DMS 273 treated with DMSO at 0.1 percent for 48 hours (cell line): ENCODE results near the gene EHMT1.

Experiments
- DNase-seq: peaks from one replicate; lab custom pipeline; 2025; lab: John Stamatoyannopoulos, UW

Gene EHMT1

DNA sequence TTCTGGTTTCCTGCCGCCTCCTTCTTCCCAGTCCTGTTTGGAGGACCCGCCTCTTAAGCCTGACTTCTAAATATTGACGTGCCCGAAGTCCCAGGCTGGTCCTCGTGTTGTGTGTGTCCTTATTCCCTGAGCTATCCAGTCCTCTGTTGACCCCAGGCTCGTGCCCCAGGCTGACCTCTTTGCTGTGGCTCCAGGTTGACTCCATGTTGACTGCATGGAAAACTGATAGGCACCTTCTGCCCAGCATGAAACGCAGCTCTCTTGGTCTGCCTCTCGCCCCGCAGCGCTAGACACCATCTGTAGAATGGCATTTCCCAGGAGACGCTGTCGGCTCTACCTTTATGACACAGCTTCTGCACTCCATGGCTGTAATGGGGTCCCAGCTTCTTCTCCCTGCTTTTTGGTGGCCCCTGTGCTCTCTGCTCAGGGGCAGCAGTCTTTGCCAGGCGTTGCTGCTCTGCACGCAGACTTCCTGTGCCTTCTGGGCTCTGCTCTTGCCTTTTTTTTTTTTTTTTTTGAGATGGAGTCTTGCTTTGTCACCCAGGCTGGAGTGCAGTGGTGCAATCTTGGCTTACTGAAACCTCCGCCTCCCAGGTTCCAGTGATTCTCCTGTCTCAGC lies 28.4 kb downstream of the EHMT1 start:
- no peak for DNase-seq

DNA sequence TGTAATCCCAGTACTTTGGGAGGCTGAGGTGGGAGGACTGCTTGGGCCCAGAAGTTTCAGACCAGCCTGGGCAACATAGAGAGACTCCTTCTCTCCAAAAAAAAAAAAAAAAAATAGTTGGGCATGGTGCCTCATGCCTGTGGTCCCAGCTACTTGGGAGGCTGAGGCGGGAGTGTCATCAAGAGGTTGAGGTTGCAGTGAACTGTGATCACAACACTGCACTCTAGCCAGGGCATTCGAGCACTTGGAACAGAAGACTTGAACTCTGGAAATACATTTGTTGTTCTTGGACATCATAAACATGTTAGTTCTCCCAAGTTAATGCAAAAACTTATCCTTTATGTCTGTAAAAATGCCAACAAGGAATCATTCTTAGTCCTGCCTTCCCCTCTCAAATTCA lies 29.6 kb downstream of the EHMT1 start:
- no peak for DNase-seq

DNA sequence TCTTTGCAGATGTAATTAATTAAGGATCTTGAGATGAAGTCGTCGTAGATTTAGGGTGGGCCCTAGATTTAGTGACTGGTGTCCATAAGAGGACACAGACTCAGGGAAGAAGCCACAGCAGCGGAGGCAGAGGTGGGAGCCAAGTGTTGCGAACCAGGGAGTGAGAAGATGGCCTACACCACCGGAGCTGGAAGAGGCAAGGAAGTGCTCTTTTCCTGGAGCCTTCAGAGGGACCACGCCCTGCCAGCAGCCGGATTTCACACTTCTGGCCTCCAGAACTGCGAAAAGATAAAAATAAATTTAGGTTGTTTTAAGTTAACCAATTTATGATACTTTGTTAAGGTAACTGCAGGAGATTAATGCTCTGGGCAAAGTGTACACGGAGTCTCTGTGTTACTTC lies 30.7 kb downstream of the EHMT1 start:
- DNase-seq: no peak

DNA sequence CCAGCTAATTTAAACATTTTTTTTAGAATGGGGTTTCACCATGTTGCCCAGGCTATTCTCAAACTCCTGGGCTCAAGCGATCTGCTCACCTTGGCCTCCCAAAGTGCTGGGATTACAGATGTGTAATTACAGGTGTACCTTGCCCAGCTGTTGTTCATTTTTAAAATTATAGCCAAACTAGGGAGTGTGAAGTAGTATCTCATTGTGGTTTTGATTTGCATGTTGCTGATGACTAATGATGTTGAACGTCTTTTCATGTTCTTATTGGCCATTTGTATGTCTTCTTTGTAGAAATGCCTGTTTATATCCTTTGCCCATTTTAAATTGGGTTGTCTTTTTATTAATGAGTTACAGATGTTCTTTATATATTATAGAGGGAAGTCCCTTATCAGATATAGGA lies 31.5 kb downstream of the EHMT1 start:
- no peak for DNase-seq

DNA sequence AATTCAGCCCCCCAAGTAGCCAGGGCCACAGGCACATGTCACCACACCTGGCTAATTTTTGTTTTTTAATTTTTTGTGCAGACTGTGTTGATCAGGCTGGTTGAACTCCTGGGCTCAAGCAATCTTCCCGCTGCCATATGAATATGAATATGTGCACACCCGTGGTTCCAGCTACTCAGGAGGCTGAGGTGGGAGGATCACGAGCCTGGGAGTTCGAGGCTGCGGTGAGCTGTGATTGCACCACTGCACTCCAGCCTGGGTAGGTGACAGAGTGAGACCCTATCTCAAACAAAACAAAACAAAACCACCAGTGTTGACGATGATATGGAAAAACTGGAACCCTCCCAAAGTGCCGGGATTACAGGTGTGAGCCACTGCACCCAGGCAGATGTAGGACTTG lies 32.0 kb downstream of the EHMT1 start:
- no peak for DNase-seq

DNA sequence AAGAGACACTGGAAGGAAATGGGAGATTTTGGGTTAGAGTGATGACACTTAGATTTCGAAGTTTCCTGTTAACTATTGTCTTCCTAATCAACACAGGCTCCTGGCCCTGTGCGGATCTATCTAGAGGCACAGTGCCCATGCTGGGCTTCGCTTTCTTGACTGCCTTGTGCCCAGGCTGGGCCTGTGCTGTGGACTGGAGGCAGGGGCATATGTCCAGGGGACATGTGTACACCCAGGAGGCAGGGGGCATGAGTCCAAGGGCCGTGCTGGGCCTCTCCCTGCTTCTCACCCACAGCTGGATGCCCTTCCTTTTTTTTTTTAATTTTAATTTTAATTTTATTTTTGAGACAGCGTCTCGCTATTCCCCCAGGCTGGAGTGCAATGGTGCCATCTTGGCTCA lies 37.6 kb downstream of the EHMT1 start:
- DNase-seq: no peak

DNA sequence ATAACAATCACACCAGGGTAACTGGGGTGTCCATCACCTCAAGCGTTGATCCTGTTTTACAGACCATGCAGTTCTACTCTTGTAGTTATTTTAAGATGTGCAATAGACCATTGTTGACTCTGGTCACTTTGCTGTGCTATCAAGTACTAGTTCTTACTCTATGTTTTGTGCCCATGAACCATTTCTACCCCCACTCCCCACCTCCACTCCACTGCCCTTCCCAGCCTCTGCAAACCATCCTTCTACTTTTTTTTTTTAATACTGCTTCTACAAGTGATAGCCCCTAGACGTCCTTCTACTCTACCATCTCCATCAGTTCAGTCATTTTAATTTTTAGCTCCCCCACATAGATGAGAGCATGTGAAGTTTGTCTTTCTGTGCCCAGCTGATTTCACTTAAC lies 38.8 kb downstream of the EHMT1 start:
- no peak for DNase-seq

DNA sequence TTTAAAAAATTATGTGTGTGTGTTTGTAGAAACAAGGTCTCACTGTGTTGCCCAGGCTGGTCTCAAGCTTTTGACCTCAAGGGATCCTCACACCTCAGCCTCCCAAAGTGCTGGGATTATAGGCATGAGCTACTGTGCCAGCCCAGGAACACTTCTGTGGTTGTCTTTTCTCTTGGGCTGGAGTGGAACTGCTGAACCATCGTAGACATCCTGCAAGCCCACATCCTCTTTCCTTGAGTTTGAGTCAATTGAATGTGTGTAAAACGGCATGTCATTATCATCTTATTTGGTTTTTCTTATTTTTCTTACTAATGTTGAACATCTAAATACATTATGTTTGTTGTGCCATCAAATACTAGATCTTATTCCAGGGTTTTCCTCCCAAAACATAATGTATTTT lies 40.0 kb downstream of the EHMT1 start:
- no peak for DNase-seq

DNA sequence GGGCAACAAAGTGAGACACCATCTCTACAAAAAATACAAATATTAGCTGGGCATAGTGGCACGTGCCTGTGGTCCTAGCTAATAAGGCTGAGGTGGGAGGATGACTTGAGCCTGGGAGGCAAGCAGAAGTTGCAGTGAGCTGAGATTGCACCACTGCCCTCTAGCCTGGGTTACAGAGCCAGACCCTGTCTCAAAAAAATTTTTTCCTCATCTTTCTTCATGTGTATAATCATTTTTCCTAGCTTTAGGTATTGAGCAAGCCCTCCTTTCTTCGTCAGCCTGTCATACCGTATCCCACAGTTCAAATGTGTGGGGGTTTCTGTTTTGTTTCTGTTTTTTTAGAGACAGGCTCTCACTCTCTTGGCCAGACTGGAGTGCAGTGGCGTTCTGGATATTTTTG lies 41.3 kb downstream of the EHMT1 start:
- no peak for DNase-seq

DNA sequence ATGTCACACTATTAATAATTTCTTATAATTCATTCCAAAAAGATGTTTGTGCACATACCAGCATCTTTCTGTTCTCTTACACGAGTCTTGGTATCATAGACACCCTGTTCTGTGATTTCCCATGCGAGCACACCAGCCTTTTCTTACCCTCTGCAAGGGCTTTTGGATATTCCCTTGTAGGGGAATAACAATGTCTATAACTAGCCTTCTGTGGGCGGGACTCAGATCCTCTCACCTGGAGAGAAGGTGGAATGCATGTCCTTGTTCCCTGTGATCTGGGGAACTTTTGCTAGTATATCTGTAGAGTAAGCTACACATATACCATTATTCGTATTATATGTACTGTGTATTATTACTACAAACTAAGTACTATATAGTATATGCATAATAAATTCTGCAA lies 44.8 kb downstream of the EHMT1 start:
- no peak for DNase-seq

DNA sequence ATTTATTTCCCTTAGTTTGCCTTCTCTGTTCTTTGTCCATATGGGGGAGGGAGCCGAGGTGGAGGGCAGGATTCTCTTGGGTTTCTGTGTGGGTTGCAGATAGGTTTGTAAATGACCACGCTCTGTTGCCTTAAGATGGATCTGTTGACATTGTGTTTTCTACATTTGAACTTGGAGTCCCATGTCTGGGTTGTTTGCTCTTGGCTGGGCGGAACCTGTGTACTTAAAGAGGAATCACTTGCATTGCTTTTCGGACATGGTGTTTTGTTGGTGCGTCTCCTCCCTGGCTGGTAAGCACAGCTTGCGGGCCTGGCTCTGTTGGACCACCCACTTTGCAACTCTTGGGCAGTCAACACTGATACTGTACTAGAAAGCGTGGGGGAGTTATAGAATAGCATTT lies 45.9 kb downstream of the EHMT1 start:
- DNase-seq: no peak

DNA sequence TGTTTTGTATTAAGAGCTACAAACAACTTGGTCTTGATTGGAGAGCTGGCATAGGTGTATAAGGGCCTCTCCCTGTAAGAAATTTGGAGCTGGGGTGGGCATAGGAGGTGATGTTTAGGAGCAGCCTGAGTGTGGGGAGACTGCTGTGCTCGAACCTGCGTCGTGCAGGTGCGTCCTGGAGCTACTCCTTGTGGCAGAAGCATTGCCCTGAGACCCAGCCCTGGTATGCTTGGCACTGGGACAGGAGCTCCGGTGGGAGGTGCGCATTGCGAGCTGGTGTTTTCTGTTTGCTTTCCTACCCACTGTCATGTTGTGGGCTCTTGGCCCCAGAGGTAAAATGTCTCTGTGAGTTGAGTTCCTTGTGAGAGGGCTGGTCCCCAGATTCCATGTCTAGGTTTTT lies 46.4 kb downstream of the EHMT1 start:
- DNase-seq: no peak

DNA sequence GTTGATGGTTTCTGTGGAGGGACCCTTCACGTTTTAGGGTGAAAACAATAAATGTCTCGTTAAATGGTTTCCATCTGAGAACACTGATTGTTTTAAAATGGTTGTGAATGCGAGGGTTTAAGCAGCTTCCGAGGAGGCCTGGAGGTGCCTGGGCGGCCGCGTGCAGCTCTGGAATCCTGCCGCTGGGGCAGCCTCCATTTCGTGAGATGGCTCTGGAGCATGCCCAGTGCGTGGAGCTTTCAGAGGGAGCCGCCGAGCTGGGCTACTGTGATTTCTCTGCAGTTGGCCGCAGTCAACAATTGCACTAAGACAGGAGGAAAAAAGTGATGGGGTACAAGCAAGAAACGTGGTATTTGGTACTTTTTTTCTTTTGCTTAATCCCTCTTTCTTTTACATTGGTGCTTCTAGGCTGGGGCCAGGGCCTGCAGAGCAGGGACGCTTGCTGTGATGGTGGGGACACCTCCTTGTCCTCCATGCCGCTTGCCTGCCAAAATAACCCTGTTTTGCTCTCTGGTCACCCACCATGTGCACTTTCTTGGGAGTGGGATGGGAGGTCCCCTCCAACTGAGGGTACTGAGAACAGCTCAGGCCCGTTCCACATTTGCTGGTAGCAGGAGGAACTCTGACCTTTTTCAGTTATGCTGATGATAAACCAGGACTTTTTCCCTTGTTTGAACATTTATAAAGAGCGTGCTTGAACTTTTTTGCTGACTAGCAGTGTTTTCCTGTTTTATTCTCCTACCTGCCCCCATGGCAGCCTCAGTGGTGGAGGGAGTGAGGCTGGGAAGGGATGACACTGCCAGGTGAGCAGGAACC lies 47.1 kb downstream of the EHMT1 start:
- DNase-seq: no peak

DNA sequence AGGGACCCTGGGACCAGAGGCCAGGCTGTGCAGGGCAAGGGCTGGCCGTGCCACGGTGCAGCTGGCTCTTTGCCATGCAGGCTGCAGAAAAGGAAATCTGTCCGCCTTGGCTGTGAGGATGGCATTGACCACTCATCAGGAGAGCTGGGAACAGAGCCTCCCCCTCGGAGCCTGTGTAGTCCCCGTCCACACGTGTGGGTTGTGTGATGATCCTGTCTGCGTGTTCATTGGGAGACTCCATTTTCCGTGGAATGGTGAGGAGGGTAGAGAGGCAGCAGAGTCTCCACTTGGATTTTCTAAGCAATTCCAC lies 47.7 kb downstream of the EHMT1 start:
- no peak for DNase-seq

DNA sequence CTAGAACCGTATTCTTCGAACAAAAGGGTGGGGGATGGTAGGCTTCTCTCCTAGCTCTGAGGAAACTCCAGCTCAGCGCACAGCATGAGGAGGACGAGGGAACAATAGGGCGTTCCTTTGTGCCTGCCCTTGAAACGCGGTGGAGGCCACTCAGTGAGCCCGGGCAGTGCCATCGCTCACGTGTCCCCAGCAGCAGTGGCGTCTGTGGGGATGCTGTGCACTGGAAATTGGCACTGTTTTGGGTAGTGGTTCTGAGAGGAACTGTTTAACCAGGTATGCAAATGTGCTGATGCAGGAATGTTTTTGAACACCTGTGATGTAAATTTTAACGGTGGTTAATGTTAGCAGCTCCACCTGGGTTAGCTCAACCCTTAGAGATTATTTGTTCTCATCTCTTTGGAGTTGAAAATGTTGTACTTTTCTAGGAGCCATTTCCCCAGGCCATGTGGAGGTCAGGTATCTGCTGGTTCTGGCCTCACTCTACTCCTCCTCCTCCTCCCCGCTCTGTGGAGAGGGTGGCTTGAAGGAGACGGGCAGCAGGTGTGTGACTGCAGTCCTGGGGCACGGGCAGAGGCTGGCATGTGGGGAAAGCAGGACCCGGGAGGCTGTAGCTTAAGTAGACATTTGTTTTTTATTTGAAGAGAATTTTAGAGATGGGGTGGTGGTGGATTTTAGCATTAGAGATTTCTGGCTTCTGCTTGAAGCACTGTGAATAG lies 48.3 kb downstream of the EHMT1 start:
- no peak for DNase-seq

DNA sequence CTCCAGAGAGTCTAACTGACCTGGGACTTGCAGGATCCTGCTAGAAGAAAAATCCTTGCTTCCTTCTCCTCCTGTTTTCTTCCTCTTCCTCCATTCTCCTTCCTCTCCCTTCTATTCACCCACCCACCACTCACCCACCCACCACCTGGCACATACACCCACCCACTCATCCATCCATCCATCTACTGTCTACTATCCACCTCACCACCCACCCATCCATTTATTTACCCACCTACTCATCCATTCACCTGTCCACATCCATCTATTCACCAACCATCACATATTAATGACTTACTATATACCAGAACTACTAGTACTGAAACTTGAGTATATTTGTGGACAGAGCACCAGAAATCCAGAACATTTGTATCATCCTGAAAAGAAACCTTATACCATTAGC lies 49.4 kb downstream of the EHMT1 start:
- no peak for DNase-seq

DNA sequence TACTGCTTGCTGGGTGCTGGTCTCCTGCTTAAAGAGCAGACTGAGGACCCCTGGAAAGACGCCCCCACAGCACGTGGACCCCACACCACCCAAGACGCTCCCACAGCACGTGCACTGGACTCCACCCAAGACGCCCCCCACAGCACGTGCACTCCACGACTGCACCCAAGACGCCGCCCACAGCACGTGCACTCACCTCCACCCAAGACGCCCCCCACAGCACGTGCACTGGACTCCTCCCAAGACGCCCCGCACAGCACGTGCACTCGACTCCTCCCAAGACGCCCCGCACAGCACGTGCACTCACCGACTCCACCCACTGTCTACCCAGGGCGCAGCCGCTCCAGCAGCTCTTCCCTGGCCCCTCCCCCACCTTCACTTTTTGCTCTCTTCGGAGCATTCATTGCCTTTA lies 50.5 kb downstream of the EHMT1 start:
- no peak for DNase-seq

DNA sequence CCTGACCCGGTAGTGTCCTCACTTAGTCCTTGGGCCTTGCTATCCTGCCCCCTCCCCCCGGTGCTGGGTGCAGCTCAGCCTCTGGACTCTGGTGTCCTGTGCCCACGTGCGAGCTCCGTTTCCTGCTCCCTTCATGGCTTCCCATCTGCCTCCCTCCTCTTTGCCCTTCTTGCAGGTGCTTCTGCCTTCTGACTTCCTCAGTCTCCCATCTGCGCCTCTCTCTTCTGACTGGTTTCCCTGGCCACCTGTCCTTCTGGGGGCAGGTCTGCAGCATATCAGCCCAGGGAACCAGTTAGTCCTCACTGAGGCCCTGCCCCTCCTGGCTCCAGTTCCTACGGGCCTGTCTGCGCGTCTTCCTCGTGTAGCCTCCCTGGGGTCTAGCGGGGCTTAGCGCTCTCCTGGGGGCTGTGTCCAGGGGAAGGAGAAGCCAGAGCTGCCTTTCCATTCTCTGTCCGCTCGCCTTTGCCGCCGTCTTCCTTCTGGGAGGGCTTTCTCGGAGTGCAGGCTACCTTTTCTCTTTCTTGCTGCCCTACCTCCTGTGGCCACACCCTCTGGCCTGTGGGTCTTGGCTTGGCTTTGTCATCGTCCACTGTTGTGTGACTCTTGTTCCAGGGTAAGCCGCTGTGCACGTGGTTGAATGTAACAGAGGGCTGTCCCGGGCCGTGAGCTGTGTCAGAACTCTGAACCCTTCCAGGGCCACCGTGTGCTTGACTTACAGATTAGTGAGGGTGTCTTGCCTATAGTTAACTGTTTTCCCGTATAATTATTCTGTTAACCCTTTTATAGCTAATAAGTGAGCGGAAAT lies 51.8 kb downstream of the EHMT1 start:
- DNase-seq: no peak

DNA sequence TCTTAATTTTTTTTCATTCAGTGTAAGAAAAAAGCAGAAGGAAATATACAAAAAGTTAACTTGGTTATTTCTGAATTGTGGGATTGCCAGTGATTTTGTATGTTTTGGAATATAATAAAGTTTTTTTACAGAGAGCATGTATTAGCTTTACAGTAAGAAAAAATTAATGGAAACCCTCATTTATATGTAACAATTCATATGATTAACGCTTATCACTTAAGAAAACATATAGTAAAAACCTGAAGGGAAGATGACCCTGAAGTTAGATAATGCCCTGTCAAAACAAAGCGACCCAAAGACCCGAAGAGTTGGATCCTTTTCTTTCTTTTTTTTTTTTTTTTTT lies 52.4 kb downstream of the EHMT1 start:
- DNase-seq: no peak

DNA sequence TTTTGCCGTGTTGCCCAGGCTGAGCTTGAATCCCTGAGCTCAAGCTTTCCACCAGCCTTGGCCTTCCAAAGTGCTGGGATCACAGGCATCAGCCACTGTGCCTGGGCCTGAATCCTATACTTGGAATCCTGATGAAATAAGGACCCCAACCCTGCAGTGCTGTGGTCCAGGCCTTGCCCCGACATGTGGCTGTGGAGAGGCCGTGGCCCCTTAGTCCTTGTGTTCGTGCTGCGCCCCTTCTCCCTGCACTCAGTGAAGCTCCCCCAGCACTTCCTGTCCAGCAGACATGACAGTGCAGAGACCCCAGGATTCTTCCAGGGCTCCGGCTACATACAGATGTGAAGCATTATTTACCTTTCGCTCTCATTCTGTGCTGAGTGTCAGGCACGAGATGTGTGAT lies 52.9 kb downstream of the EHMT1 start:
- DNase-seq: no peak

DNA sequence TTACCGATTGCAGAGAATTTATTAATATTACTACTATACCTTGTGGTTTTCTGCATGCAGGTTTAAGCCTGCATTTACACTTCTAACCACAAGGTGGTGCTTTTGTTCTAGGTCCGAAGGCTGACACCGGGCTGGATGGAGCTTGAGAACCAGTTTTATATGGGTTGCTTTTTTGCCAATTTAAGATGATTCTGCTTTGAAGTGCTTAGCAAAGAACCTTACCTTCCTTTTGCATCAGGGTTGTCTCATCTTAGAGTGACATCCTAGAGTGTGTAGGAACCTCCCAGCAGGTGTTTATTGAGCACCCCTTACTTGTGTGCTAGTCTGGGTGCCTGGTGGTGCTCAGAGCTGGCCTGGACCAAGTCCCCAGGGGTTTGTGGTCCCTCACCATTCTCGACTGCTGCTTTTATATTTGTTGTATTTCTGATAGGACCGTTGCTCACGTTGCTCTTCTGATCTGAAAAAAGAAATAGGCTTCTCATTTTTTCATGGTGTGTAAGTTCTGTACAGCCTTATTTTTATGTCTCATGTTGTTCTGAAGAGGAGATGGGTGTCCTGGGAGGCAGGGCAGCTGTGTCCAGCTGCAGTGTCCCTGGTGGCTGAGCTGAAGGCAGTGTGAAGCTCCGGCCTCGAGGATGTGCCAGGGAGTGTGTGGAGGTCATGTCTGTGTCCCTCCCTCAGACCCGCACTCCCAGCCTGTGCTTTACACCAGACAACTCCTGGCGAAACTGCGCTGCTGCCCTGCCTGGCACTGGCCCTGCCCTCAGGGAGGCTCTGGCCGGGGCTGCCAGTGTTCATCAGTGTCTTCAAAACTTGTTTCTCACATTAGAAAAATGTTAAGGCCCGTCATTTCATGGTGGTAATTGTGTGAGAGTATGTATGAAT lies 54.3 kb downstream of the EHMT1 start:
- peak; percentile 59 for DNase-seq

DNA sequence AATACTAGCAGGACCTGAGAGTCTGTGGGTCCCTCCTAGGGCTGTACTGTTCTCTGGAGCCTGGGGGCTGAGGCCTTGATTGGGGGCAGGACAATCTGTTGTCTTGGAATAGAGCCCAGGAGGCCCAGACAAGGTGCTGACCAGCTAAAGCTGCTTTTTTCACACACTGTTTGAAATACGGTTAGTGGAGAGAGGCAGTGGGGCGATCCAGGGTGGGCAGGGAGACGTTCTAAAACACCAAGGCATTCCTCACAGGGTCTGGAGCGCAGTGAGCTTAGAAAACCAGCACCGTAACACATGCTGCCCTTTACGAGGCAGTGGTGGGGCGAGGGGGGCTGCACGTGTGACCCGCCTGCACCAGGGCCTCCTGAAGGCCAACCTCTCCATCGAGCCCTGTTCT lies 55.1 kb downstream of the EHMT1 start:
- peak; percentile 22 for DNase-seq
